GM23338 (cell line): ENCODE data around the gene NID2. TPM values are rescaled to one million over a fixed set of nuclear protein-coding genes. Genes with fewer than 3 reads are reported as not detected.

Source experiments
- ATAC-seq: fragments of 200-7000 bp; cut with Tn5 transposase; 3 replicates; pipeline ENCODE4 v1.9.1; 2020
- DNase-seq: peaks from one replicate; pipeline ENCODE4 v3.0.0-alpha.2; 2015; ENCODE audit warnings: low spot score
- H2AFZ ChIP-seq: fragments of 200-600 bp; sonication (generic); 2 replicates; pipeline ENCODE4 v1.8.0; 2016; ENCODE audit warnings: antibody characterized with exemption, mild to moderate bottlenecking, moderate library complexity
- H3F3A ChIP-seq: fragments of 200-600 bp; sonication (generic); replicated peaks from 2 replicates; pipeline ENCODE4 v1.8.0; 2017; ENCODE audit warnings: antibody characterized with exemption, mixed run types, low read depth
- H3K27ac ChIP-seq: fragments of 200-600 bp; sonication (generic); 2 replicates; pipeline ENCODE4 v1.6.1; 2016; ENCODE audit warnings: low read depth
- H3K27me3 ChIP-seq: fragments of 200-600 bp; sonication (generic); 2 replicates; pipeline ENCODE4 v1.8.0; 2016; ENCODE audit warnings: mild to moderate bottlenecking, mixed run types, moderate library complexity; ENCODE audit not compliant: insufficient read depth
- H3K36me3 ChIP-seq: fragments of 200-600 bp; sonication (generic); 2 replicates; pipeline ENCODE4 v1.8.0; 2016; ENCODE audit warnings: mild to moderate bottlenecking; ENCODE audit not compliant: insufficient read depth
- H3K4me1 ChIP-seq: fragments of 200-600 bp; sonication (generic); 2 replicates; pipeline ENCODE4 v1.8.0; 2016; ENCODE audit warnings: mild to moderate bottlenecking, moderate library complexity; ENCODE audit not compliant: insufficient read depth
- H3K4me2 ChIP-seq: fragments of 200-600 bp; sonication (generic); 2 replicates; pipeline ENCODE4 v1.7.1; 2017; ENCODE audit warnings: mixed run types
- H3K4me3 ChIP-seq: fragments of 200-600 bp; sonication (generic); 2 replicates; pipeline ENCODE4 v1.6.1; 2016; ENCODE audit warnings: mixed run types
- H3K79me2 ChIP-seq: fragments of 200-600 bp; sonication (generic); replicated peaks from 2 replicates; pipeline ENCODE4 v1.8.0; 2017; ENCODE audit warnings: mild to moderate bottlenecking; ENCODE audit not compliant: insufficient read depth
- H3K9me2 ChIP-seq: fragments of 200-600 bp; sonication (generic); 2 replicates; pipeline ENCODE4 v1.8.0; 2017; ENCODE audit not compliant: insufficient read depth
- H4K20me1 ChIP-seq: fragments of 200-600 bp; sonication (generic); replicated peaks from 2 replicates; pipeline ENCODE4 v1.8.0; 2017; ENCODE audit warnings: mild to moderate bottlenecking; ENCODE audit not compliant: insufficient read depth
- H3K27ac Mint-ChIP-seq: 2 replicates; pipeline ENCODE4 v1.8.0; 2020; ENCODE audit warnings: inconsistent platforms, mild to moderate bottlenecking, moderate library complexity, mixed read lengths
- H3K27me3 Mint-ChIP-seq: 3 replicates; pipeline ENCODE4 v1.8.0; 2022; ENCODE audit warnings: low read depth, mild to moderate bottlenecking, moderate library complexity, mixed read lengths, inconsistent platforms; ENCODE audit not compliant: insufficient read depth, poor library complexity
- H3K36me3 Mint-ChIP-seq: 3 replicates; pipeline ENCODE4 v1.8.0; 2021; ENCODE audit warnings: low read depth, mild to moderate bottlenecking, inconsistent platforms, moderate library complexity, mixed read lengths
- H3K4me1 Mint-ChIP-seq: 3 replicates; pipeline ENCODE4 v1.8.0; 2020; ENCODE audit warnings: mild to moderate bottlenecking, inconsistent platforms, mixed read lengths
- H3K4me3 Mint-ChIP-seq: 3 replicates; pipeline ENCODE4 v1.8.0; 2021; ENCODE audit warnings: moderate library complexity, mild to moderate bottlenecking, inconsistent platforms, mixed read lengths
- H3K9me3 Mint-ChIP-seq: 3 replicates; pipeline ENCODE4 v1.8.0; 2020; ENCODE audit warnings: moderate library complexity, mild to moderate bottlenecking, inconsistent platforms, mixed read lengths
- CREB1 ChIP-seq: fragments of 250-450 bp; sonication (Bioruptor Pico); IDR thresholded peaks from 2 replicates; pipeline ENCODE4 v1.5.0; 2020; ENCODE audit warnings: low read depth, mild to moderate bottlenecking, moderate library complexity
- EZH2 ChIP-seq: fragments of 200-600 bp; sonication (generic); IDR thresholded peaks from one replicate; pipeline ENCODE4 v1.8.0; 2017; ENCODE audit warnings: antibody characterized with exemption, mild to moderate bottlenecking, low read depth; ENCODE audit not compliant: unreplicated experiment
- EZH2phosphoT487 ChIP-seq: fragments of 200-600 bp; sonication (generic); IDR thresholded peaks from one replicate; pipeline ENCODE4 v1.8.1; 2018; ENCODE audit warnings: antibody characterized with exemption; ENCODE audit not compliant: unreplicated experiment
- JUNB ChIP-seq: IDR thresholded peaks from one replicate; pipeline ENCODE4 v1.6.1; 2016; ENCODE audit warnings: antibody characterized with exemption; ENCODE audit not compliant: unreplicated experiment
- NANOG ChIP-seq: IDR thresholded peaks from 2 replicates; pipeline ENCODE4 v1.6.1; 2016; ENCODE audit warnings: antibody characterized with exemption, borderline replicate concordance
- POLR2AphosphoS5 ChIP-seq: IDR thresholded peaks from 2 replicates; pipeline ENCODE4 v1.6.1; 2016; ENCODE audit warnings: antibody characterized with exemption, low read depth
- REST ChIP-seq: IDR thresholded peaks from one replicate; pipeline ENCODE4 v1.6.1; 2018; ENCODE audit warnings: antibody characterized with exemption; ENCODE audit not compliant: unreplicated experiment
- STAT1 ChIP-seq: IDR thresholded peaks from one replicate; pipeline ENCODE4 v1.6.1; 2016; ENCODE audit warnings: antibody characterized with exemption; ENCODE audit not compliant: unreplicated experiment
- ZNF114 ChIP-seq: fragments of 250-450 bp; sonication (Bioruptor Pico); IDR thresholded peaks from 2 replicates; pipeline ENCODE4 v1.5.0; 2020; ENCODE audit warnings: mild to moderate bottlenecking, moderate library complexity
- ZNF331 ChIP-seq: fragments of 250-450 bp; sonication (Bioruptor Pico); IDR thresholded peaks from 2 replicates; pipeline ENCODE4 v1.5.0; 2020; ENCODE audit warnings: low read depth, mild to moderate bottlenecking, moderate library complexity
- ZNF462 ChIP-seq: fragments of 250-450 bp; sonication (Bioruptor Pico); IDR thresholded peaks from 2 replicates; pipeline ENCODE4 v1.5.0; 2020; ENCODE audit warnings: mild to moderate bottlenecking, moderate library complexity
- polyA plus RNA-seq: library from polyadenylated mRNA; unstranded; fragments of >200 nt; fragmentation: Nextera tagmentation; extraction: Ambion mirVana; gene quantifications from 2 replicates; pipeline ENCODE4 v1.2.1, GENCODE V29; 2016
- total RNA-seq: library from RNA; depleted of rRNA; stranded (reverse); fragments of >200 nt; shearing (Covaris generic); gene quantifications from 2 replicates; pipeline ENCODE4 v1.2.3, GENCODE V29; 2014
- TF ChIP-seq, protein P1 (sequence below): IDR thresholded peaks from 2 replicates; pipeline ENCODE4 v1.6.1; 2016; ENCODE audit warnings: antibody characterized with exemption
- TF ChIP-seq, protein P2 (sequence below), 2 experiments: fragments of 200-600 bp in 1 of 2; sonication (generic) in 1 of 2; conservative IDR thresholded peaks; 2 replicates each; pipeline versions ENCODE4 v1.5.1 to v1.6.1; 2016 to 2017; ENCODE audit warnings: antibody characterized with exemption in 2 of 2, low read depth in 2 of 2, mild to moderate bottlenecking in 2 of 2, moderate library complexity in 1 of 2

NID2 gene
- total and polyA plus RNA-seq, 2 experiments from 2014 or later: 4.3 to 10.4 TPM

DNA sequence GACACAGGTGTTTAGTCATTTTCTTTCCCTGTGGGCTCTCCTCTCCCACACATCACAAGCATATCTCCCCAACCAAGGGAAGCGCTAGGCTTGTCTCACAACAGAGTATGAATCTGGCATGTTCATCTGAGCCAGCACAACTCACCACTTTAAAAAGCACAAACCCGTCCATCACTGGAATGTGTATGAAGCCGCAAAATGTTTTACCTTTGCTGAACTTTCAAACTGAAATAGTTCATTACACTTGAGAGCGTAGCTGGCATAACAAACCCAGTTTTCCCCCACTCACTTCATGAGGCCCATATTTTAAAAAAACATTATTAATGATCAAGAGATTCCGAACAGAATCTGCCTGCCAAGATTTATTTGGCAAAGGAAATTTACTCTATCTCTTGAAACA, 15.8 kb downstream of the NID2 start:
- H3K4me1 Mint-ChIP-seq: peaks cover 17% of the 10 kb centered on the region
- no peak for DNase-seq
- Histone ChIP-seq H3F3A (no peaks in the 10 kb centered on the region), H3K9me2 (no peaks in the 10 kb centered on the region), H3K4me2 (no peak overlapping the region), H3K4me3 (no peak overlapping the region), H3K79me2 (no peaks in the 10 kb centered on the region), H2AFZ (no peak overlapping the region), H3K27me3 (no peaks in the 10 kb centered on the region), H3K4me1 (no peaks in the 10 kb centered on the region), H4K20me1 (no peaks in the 10 kb centered on the region), H3K27ac (no peak overlapping the region), H3K36me3 (no peaks in the 10 kb centered on the region)
- no peak overlapping the region for H3K27ac Mint-ChIP-seq
- no peaks in the 10 kb centered on the region for H3K9me3 Mint-ChIP-seq
- TF ChIP-seq, protein P1, sequence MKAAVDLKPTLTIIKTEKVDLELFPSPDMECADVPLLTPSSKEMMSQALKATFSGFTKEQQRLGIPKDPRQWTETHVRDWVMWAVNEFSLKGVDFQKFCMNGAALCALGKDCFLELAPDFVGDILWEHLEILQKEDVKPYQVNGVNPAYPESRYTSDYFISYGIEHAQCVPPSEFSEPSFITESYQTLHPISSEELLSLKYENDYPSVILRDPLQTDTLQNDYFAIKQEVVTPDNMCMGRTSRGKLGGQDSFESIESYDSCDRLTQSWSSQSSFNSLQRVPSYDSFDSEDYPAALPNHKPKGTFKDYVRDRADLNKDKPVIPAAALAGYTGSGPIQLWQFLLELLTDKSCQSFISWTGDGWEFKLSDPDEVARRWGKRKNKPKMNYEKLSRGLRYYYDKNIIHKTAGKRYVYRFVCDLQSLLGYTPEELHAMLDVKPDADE: no peak
- TF ChIP-seq POLR2AphosphoS5 (no peak), NANOG (no peak), REST (no peak), ZNF462 (CRISPR knock-in tag) (no peak), EZH2 (no peak), CREB1 (no peak), EZH2phosphoT487 (no peak), JUNB (no peak), ZNF114 (CRISPR knock-in tag) (no peak), ZNF331 (CRISPR knock-in tag) (no peak), STAT1 (no peak)
- TF ChIP-seq, protein P2, sequence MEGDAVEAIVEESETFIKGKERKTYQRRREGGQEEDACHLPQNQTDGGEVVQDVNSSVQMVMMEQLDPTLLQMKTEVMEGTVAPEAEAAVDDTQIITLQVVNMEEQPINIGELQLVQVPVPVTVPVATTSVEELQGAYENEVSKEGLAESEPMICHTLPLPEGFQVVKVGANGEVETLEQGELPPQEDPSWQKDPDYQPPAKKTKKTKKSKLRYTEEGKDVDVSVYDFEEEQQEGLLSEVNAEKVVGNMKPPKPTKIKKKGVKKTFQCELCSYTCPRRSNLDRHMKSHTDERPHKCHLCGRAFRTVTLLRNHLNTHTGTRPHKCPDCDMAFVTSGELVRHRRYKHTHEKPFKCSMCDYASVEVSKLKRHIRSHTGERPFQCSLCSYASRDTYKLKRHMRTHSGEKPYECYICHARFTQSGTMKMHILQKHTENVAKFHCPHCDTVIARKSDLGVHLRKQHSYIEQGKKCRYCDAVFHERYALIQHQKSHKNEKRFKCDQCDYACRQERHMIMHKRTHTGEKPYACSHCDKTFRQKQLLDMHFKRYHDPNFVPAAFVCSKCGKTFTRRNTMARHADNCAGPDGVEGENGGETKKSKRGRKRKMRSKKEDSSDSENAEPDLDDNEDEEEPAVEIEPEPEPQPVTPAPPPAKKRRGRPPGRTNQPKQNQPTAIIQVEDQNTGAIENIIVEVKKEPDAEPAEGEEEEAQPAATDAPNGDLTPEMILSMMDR (conservative IDR thresholded peaks at IDR 0.05; ENCODE audit: low read depth in 2 of 2): no peak
- no peaks in the 10 kb centered on the region for H3K36me3 Mint-ChIP-seq
- H3K27me3 Mint-ChIP-seq: peaks cover 5% of the 10 kb centered on the region
- ATAC-seq: no peak
- H3K4me3 Mint-ChIP-seq: no peak overlapping the region
